Measurements from ENCODE around the gene DNAJC7. TPM values are rescaled to one million over a fixed set of nuclear protein-coding genes. Genes with fewer than 3 reads are reported as not detected.

The DNAJC7 gene
- total and polyA plus RNA-seq, 9 of the 15 experiments (the other 6 are each of a cell fraction or from before 2014, with no cell fraction given), result 85.8 to 262 (median 157) TPM

DNA sequence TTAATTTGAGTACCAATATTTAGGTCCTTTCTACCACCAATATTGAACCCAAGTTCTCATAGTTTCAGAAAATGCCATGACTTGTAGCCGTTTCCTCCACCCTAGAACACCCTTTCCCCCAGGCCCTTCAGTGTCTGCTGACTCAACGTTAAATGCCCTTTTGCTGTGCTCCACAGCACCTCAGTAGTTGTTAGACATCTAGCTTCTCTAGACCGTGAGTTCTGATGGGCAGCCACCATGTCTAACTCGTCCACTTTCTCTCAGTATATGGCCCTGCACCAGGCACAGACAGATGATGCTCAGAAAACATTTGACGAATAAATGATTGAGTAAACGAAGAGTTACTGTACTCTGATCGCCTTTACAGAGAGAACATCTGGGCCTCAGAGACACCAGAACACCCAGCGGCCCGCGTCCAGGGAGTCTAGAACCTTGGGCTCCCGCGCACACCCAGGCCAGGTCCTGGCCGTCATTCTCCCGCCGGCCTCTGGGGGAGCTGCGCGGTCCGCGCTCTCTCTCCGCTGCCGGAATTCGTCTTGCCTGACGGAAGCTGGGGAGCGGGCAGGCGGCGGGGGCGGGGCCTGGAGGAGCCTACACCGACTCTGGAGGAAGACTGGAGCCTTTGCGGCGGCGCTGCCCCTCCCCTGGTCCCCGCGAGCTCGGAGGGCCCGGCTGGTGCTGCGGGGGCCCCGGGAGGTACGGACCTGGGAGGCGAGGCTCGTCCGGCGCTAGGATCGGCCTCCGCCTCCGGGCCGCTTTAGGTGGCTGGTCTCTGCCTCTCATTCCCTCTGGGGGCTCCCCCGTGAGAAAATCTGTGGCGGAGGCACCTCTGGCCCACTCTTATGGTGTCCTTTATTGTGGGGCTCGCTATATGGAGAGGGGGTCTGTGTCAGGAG, 2.5 kb upstream of the DNAJC7 start, which contains the start of gene NKIRAS2 (continued):
- TF ChIP-seq, protein P1, sequence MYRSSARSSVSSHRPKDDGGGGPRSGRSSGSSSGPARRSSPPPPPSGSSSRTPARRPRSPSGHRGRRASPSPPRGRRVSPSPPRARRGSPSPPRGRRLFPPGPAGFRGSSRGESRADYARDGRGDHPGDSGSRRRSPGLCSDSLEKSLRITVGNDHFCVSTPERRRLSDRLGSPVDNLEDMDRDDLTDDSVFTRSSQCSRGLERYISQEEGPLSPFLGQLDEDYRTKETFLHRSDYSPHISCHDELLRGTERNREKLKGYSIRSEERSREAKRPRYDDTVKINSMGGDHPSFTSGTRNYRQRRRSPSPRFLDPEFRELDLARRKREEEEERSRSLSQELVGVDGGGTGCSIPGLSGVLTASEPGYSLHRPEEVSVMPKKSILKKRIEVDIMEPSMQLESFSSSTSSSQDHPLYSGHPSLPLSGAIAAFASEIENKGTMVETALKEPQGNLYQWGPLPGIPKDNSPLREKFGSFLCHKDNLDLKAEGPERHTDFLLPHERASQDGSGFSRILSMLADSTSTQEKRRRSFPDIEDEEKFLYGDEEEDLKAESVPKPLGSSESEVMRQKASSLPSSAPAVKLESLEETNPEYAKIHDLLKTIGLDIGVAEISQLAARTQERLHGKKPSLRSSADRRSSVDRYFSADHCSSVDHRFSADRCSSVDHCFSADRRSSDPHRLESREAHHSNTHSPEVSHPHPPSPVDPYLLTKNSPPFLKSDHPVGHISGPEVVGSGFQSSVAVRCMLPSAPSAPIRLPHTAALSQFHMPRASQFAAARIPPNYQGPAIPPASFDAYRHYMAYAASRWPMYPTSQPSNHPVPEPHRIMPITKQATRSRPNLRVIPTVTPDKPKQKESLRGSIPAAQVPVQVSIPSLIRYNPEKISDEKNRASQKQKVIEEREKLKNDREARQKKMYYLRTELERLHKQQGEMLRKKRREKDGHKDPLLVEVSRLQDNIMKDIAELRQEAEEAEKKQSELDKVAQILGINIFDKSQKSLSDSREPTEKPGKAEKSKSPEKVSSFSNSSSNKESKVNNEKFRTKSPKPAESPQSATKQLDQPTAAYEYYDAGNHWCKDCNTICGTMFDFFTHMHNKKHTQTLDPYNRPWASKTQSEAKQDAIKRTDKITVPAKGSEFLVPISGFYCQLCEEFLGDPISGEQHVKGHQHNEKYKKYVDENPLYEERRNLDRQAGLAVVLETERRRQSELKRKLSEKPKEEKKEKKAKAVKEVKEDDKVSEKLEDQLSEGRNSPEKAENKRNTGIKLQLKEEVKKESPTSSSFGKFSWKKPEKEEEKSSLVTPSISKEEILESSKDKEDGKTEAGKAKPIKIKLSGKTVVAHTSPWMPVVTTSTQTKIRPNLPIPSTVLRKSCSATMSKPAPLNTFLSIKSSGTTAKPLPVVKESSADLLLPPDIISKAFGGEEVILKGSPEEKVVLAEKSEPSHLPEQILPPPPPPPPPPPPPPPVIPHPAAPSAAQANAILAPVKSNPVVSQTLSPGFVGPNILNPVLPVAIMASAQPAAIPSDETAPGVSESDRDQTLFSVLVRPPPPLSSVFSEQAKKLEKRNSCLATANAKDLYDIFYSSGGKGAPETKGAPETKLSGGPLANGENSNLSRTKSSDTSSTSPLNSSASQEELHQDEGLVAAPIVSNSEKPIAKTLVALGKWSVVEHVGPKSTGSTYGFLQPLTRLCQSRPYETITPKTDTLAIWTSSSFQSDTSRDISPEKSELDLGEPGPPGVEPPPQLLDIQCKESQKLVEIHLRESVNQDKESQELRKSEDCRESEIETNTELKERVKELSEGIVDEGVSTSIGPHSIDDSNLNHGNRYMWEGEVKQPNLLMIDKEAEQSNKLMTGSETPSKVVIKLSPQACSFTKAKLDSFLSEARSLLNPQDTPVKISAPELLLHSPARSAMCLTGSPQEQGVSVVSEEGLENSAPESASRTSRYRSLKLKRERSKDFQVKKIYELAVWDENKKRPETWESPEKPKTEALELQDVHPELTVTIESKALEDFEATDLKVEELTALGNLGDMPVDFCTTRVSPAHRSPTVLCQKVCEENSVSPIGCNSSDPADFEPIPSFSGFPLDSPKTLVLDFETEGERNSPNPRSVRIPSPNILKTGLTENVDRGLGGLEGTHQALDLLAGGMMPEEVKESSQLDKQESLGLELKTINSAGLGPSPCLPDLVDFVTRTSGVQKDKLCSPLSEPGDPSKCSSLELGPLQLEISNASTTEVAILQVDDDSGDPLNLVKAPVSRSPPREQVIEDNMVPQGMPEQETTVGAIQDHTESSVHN (IDR thresholded peaks at IDR 0.05; ENCODE audit: borderline replicate concordance in 1 of 2, low read depth in 1 of 2), result no peak
- TF ChIP-seq ZNF316 (IDR thresholded peaks at IDR 0.05) (peak; percentile 88), JUN (IDR thresholded peaks at IDR 0.05; ENCODE audit: borderline replicate concordance, low read depth, low read length) (peak; percentile 11; the same call in 1 of the 2 replicates), JUN (CRISPR knock-in tag; IDR thresholded peaks at IDR 0.05; ENCODE audit: borderline replicate concordance) (no peak), ZNF79 (CRISPR knock-in tag; IDR thresholded peaks at IDR 0.05; ENCODE audit: low read depth) (no peak), TAF7 (tag; IDR thresholded peaks at IDR 0.05) (0 out of 2 replicates have a peak, but pooled peaks have one; percentile 34), FOXP1 (CRISPR knock-in tag; IDR thresholded peaks at IDR 0.05) (no peak), SMC3 (conservative IDR thresholded peaks at IDR 0.05; ENCODE audit: insufficient read depth, low read depth, low read length) (peak; percentile 34; the same call in 1 of the 2 replicates), ELF1 (tag; IDR thresholded peaks at IDR 0.05) (0 out of 2 replicates have a peak, but pooled peaks have one; percentile 69), C11orf30 (IDR thresholded peaks at IDR 0.05; ENCODE audit: low read depth) (peak; percentile 79), LCOR (CRISPR knock-in tag; IDR thresholded peaks at IDR 0.05) (no peak), HDAC1 (IDR thresholded peaks at IDR 0.05) (no peak), SP1 (CRISPR knock-in tag; IDR thresholded peaks at IDR 0.05) (peak; percentile 69), NRF1 (conservative IDR thresholded peaks at IDR 0.05 in 1 of 2, IDR thresholded peaks at IDR 0.05 in 1 of 2) (peak; percentile 85 to 87), ETV1 (tag; conservative IDR thresholded peaks at IDR 0.05; ENCODE audit: low read depth) (peak; percentile 75)
- TF ChIP-seq, protein P2, sequence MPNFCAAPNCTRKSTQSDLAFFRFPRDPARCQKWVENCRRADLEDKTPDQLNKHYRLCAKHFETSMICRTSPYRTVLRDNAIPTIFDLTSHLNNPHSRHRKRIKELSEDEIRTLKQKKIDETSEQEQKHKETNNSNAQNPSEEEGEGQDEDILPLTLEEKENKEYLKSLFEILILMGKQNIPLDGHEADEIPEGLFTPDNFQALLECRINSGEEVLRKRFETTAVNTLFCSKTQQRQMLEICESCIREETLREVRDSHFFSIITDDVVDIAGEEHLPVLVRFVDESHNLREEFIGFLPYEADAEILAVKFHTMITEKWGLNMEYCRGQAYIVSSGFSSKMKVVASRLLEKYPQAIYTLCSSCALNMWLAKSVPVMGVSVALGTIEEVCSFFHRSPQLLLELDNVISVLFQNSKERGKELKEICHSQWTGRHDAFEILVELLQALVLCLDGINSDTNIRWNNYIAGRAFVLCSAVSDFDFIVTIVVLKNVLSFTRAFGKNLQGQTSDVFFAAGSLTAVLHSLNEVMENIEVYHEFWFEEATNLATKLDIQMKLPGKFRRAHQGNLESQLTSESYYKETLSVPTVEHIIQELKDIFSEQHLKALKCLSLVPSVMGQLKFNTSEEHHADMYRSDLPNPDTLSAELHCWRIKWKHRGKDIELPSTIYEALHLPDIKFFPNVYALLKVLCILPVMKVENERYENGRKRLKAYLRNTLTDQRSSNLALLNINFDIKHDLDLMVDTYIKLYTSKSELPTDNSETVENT (CRISPR knock-in tag; IDR thresholded peaks at IDR 0.05), result peak; percentile 92
